Endothelial cell of umbilical vein (primary cell): ENCODE results near the gene CYBC1. TPM values are rescaled to one million over a fixed set of nuclear protein-coding genes. Genes with fewer than 3 reads are reported as not detected.

Source experiments
- BruUV-seq: library from RNA; stranded (reverse); fragments of 400-500 nt; replicated peaks from 2 replicates; lab custom pipeline; 2021; lab: Mats Ljungman, UMichigan
- CTCF ChIA-PET: fragments of 300-600, 350-600 bp; sonication (Branson Sonifier 250); formaldehyde crosslinking; loops from one replicate; lab custom pipeline; 2021; ENCODE audit warnings: antibody characterized with exemption, inconsistent platforms; lab: Charles Lee
- POLR2A ChIA-PET: fragments of 300-600, 350-600 bp; sonication (Branson Sonifier 250); formaldehyde crosslinking; loops from one replicate; lab custom pipeline; 2021; ENCODE audit warnings: antibody characterized with exemption, inconsistent platforms; lab: Charles Lee
- DNase-seq: peaks from one replicate; pipeline ENCODE4 v3.0.0-alpha.2; 2011; ENCODE audit warnings: low read depth, low spot score
- FAIRE-seq: peaks from 2 replicates; lab custom pipeline; 2011; peaks lifted over from hg19 to GRCh38; lab: Jason Lieb, UNC
- H2AFZ ChIP-seq: 2 replicates; pipeline ENCODE4 v1.6.0; 2012; ENCODE audit warnings: low read depth, low read length, control low read depth, inconsistent platforms
- H3K27ac ChIP-seq: 2 replicates; pipeline ENCODE4 v1.5.1; 2011; ENCODE audit warnings: low read depth, mild to moderate bottlenecking, control low read depth, low read length, moderate library complexity; ENCODE audit not compliant: insufficient read depth
- H3K27me3 ChIP-seq, 2 experiments: 2 replicates each; pipeline versions ENCODE4 v1.6.0 to v1.6.1; 2011; ENCODE audit warnings: low read length in 2 of 2, mixed read lengths in 1 of 2; ENCODE audit not compliant: control insufficient read depth in 2 of 2, insufficient read depth in 2 of 2
- H3K36me3 ChIP-seq, 2 experiments: 2 replicates in 1 of 2; 3 replicates in 1 of 2; pipeline ENCODE4 v1.5.1; 2011; ENCODE audit warnings: low read length in 2 of 2, mild to moderate bottlenecking in 1 of 2, moderate library complexity in 1 of 2; ENCODE audit not compliant: control insufficient read depth in 2 of 2, insufficient read depth in 2 of 2; ENCODE audit errors: extremely low read depth in 1 of 2
- H3K4me1 ChIP-seq: 3 replicates; pipeline ENCODE4 v1.5.1; 2011; ENCODE audit warnings: mild to moderate bottlenecking, low read length; ENCODE audit not compliant: control insufficient read depth, insufficient read depth; ENCODE audit errors: extremely low read depth
- H3K4me2 ChIP-seq: 2 replicates; pipeline ENCODE4 v1.6.1; 2011; ENCODE audit warnings: low read length, control low read depth, mixed read lengths; ENCODE audit not compliant: insufficient read depth
- H3K4me3 ChIP-seq, 3 experiments: fragments of 200-600 bp in 1 of 3; sonication (generic), shearing (Covaris generic) in 1 of 3; replicated peaks in 1 of 3; 2 replicates each; pipeline ENCODE4 v1.5.1; 2011 to 2016; ENCODE audit warnings: control low read depth in 3 of 3, low read length in 3 of 3, mild to moderate bottlenecking in 2 of 3, inconsistent platforms in 1 of 3, low read depth in 1 of 3, moderate library complexity in 1 of 3; ENCODE audit not compliant: insufficient read depth in 1 of 3
- H3K79me2 ChIP-seq: 2 replicates; pipeline ENCODE4 v1.6.0; 2012; ENCODE audit warnings: low read length, inconsistent platforms; ENCODE audit not compliant: control insufficient read depth, insufficient read depth
- H3K9ac ChIP-seq: replicated peaks from 2 replicates; pipeline ENCODE3; 2011; ENCODE audit warnings: low read length, control low read depth; ENCODE audit not compliant: insufficient read depth; ENCODE audit errors: extremely low read depth
- H3K9me1 ChIP-seq: replicated peaks from 3 replicates; pipeline ENCODE4 v1.6.0; 2011; ENCODE audit warnings: mild to moderate bottlenecking, low read length; ENCODE audit not compliant: control insufficient read depth, insufficient read depth; ENCODE audit errors: extremely low read depth
- H3K9me3 ChIP-seq: replicated peaks from 2 replicates; pipeline ENCODE4 v1.5.1; 2012; ENCODE audit warnings: low read length, inconsistent platforms; ENCODE audit not compliant: control insufficient read depth, insufficient read depth
- H4K20me1 ChIP-seq: replicated peaks from 2 replicates; pipeline ENCODE3; 2011; ENCODE audit warnings: mild to moderate bottlenecking, low read length; ENCODE audit not compliant: control insufficient read depth, insufficient read depth; ENCODE audit errors: extremely low read depth
- CTCF ChIP-seq, 2 donors: IDR thresholded peaks; 1 replicate in 1 of 2; 2 replicates in 1 of 2; pipeline ENCODE4 v1.5.1; 2011; ENCODE audit warnings: low read length in 2 of 2, mild to moderate bottlenecking in 2 of 2, moderate library complexity in 2 of 2, control low read depth in 1 of 2, inconsistent platforms in 1 of 2, low read depth in 1 of 2; ENCODE audit not compliant: insufficient read depth in 1 of 2; ENCODE audit errors: extremely low read depth in 1 of 2
- EZH2 ChIP-seq: IDR thresholded peaks from 2 replicates; pipeline ENCODE4 v1.6.1; 2012; ENCODE audit warnings: borderline replicate concordance, low read depth, mild to moderate bottlenecking, moderate library complexity, low read length, inconsistent platforms; ENCODE audit not compliant: severe bottlenecking
- FOS ChIP-seq: IDR thresholded peaks from 2 replicates; pipeline ENCODE4 v1.6.1; 2011; ENCODE audit warnings: mild to moderate bottlenecking, low read length, moderate library complexity, borderline replicate concordance; ENCODE audit not compliant: insufficient read depth
- GATA2 ChIP-seq: IDR thresholded peaks from 2 replicates; pipeline ENCODE4 v1.7.0; 2011; ENCODE audit warnings: low read depth, mild to moderate bottlenecking, moderate library complexity, mixed read lengths, low read length; ENCODE audit not compliant: insufficient read length, insufficient read depth
- JUN ChIP-seq: IDR thresholded peaks from 2 replicates; pipeline ENCODE4 v1.6.1; 2011; ENCODE audit warnings: borderline replicate concordance, low read depth; ENCODE audit not compliant: insufficient read length, insufficient read depth
- MYC ChIP-seq: IDR thresholded peaks from one replicate; pipeline ENCODE4 v1.6.1; 2011; ENCODE audit warnings: mild to moderate bottlenecking, low read depth, low read length
- POLR2A ChIP-seq: IDR thresholded peaks from 2 replicates; pipeline ENCODE4 v1.6.1; 2012; ENCODE audit warnings: low read depth, mild to moderate bottlenecking, control low read depth, low read length
- POLR2AphosphoS5 ChIP-seq: IDR thresholded peaks from 2 replicates; pipeline ENCODE4 v1.6.1; 2012; ENCODE audit warnings: low read depth, mild to moderate bottlenecking, control low read depth, low read length, moderate library complexity; ENCODE audit not compliant: insufficient read depth
- dilution Hi-C: fragments of 300-500 bp; cut with MboI; formaldehyde crosslinking; loops from one replicate; pipeline ENCODE4 v1.15.0; 2019; ENCODE audit warnings: low sequenced_read_pairs; ENCODE audit not compliant: extremely low pct_ligation_motif_present
- intact Hi-C: fragments of 100-400 bp; cut with micrococcal nuclease; formaldehyde crosslinking; loops from one replicate; pipeline ENCODE4 v1.10.0; 2022
- polyA plus RNA-seq, 4 experiments: library from polyadenylated mRNA; depleted of rRNA in 3 of 4; stranded (reverse) in 3 of 4; unstranded in 1 of 4; fragments of >200 nt; gene quantifications; 2 replicates each; pipeline versions ENCODE4 v1.2.1 to v1.2.3, GENCODE V29; 2011 to 2012; ENCODE audit warnings: missing spikeins in 1 of 4
- total RNA-seq: library from RNA; stranded (reverse); gene quantifications from 2 replicates; pipeline ENCODE4 v1.2.3, GENCODE V29; 2021
- TF ChIP-seq, protein P1 (sequence below): IDR thresholded peaks from 2 replicates; pipeline ENCODE4 v1.6.1; 2011; ENCODE audit not compliant: insufficient read depth, insufficient read length

CYBC1 gene
- total and polyA plus RNA-seq, 2 donors (not counting 3 experiments of a cell fraction or from before 2014, with no cell fraction given): 71.8 to 81.5 TPM

- TF ChIP-seq FOS (no peak), POLR2A (no peak), JUN (no peak)
- Histone ChIP-seq H4K20me1 (no peaks in the 10 kb centered on the region), H3K27ac (no peak overlapping the region), H3K9me3 (no peaks in the 10 kb centered on the region), H3K9me1 (no peaks in the 10 kb centered on the region), H3K9ac (no peak overlapping the region), H3K4me3 (no peak overlapping the region), H3K4me2 (no peak overlapping the region), H2AFZ (no peak overlapping the region), H3K4me1 (no peaks in the 10 kb centered on the region), H3K79me2 (no peaks in the 10 kb centered on the region), H3K36me3 (no peaks in the 10 kb centered on the region), H3K27me3 (no peaks in the 10 kb centered on the region)
- intact Hi-C loops (no loop called here), dilution Hi-C loops (no loop called here)
- ChIA-PET POLR2A (no interaction called here), CTCF (interaction anchor here (1.9 kb wide), 1 partner anchor 12 kb away, joined by 8 read pairs; no protein-coding TSS in a partner anchor)
- BruUV-seq: no TSS peak
- DNase-seq: no peak
- no peak for FAIRE-seq
Measured at GRCh38 chr17:82436601-82437324, 13.8 kb downstream of the CYBC1 start.

DNA sequence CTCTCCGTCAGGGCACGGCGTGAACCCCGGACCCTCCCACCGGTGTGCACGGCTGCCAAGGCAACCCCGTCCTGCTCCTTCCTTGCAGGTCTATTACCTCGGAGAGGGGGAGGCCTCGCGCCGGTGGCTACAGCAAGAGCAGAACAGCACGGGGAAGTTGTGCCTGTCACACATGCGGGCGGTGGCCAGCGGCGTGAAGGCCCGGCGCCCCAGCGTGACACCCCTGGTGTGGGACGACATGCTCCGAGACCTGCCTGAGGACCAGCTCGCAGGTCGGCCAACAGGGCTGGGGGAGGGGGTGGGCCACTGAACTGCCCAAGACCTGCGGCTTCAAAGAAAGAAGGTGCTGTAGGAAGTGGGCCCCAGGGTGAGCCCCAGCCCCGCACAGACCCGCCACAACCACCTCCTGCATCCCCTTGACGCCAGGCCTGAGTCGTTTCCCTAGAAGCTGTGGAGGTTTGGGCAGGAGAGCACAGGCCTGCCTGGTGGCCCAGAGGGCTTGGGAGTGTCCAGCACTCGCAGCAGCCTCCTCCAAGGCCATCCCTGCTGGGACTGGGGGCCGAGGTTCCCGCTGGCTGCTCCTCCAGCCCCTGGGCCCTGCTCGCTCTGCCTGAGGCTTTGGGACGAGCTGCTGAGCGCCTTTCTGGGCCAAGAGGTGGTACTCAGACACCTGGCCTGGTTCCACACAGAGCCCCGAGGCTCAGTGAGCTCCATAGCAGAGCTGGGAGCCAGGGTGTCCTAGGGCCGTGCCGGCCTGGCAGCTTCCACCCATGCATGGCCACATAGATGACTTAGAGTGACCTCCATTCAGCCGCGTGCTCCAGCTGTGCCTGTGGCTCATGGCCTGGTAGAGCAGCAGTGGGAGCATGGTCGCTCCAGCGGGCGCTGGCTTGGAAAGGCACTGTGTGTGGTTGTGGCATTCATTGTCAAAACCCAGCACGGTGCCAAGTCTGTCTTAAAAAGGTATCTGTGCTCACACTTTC lies 14.7 kb downstream of the CYBC1 start:
- intact Hi-C loops (no loop called here), dilution Hi-C loops (no loop called here)
- Histone ChIP-seq H2AFZ (no peak overlapping the region), H3K4me1 (no peaks in the 10 kb centered on the region), H3K9me3 (no peaks in the 10 kb centered on the region), H3K79me2 (no peaks in the 10 kb centered on the region), H3K9ac (no peak overlapping the region), H3K4me3 (no peak overlapping the region), H3K27ac (no peak overlapping the region), H4K20me1 (no peaks in the 10 kb centered on the region), H3K36me3 (no peaks in the 10 kb centered on the region), H3K4me2 (no peak overlapping the region), H3K9me1 (no peaks in the 10 kb centered on the region), H3K27me3 (no peaks in the 10 kb centered on the region)
- CTCF ChIA-PET: interaction anchor here (0.6 to 1.9 kb wide), 2 partner anchors 11 to 45 kb away, joined by 3 to 8 read pairs; no protein-coding TSS in a partner anchor
- no peak for TF ChIP-seq POLR2A
- TF ChIP-seq JUN: no peak
- TF ChIP-seq FOS: no peak
- no peak for TF ChIP-seq POLR2AphosphoS5
- no peak for TF ChIP-seq MYC
- TF ChIP-seq, protein P1, sequence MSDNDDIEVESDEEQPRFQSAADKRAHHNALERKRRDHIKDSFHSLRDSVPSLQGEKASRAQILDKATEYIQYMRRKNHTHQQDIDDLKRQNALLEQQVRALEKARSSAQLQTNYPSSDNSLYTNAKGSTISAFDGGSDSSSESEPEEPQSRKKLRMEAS: no peak
- no peak for TF ChIP-seq GATA2
- TF ChIP-seq CTCF (IDR thresholded peaks at IDR 0.05; ENCODE audit: extremely low read depth in 1 of 2, insufficient read depth in 1 of 2, low read depth in 1 of 2, low read length in 2 of 2): no peak
- TF ChIP-seq EZH2: no peak
- no peak for DNase-seq
- POLR2A ChIA-PET: no interaction called here
- BruUV-seq: no TSS peak
- no peak for FAIRE-seq
